ENCODE measurements around the gene YAF2.
A peak's percentile ranks its signal among the peaks of the same experiment; 100 is the strongest.
"Not testable (repeated sequence)": the region's sequence is repeated elsewhere in the genome, so short reads cannot be mapped to it uniquely, and the experiment has no call there.

YAF2 gene

DNA sequence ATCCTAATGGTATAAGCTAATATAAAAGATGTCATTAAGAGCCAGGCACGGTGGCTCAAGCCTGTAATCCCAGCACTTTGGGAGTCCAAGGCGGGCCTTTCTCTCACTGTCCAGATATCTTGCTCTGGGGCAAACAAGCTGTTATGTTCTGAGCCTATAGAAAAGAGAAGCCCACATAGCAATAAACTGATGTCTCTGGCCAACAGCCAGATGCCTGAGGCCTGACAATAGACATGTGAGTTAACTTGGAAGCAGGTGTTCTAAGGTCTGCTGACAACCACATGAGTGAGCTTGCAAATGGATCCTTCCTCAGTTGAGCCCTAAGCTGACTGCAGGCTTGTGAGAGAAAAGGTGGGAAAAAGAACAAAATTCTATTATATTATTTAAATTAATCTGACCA lies 25.0 kb downstream of the YAF2 start:
- no peak for ATAC-seq (replicated peaks; ENCODE audit: extremely low read depth, poor library complexity, severe bottlenecking)
- Mint-ChIP-seq H3K27me3 (no peaks in the 10 kb centered on the region), H3K9me3 (no peaks in the 10 kb centered on the region), H3K4me3 (no peak overlapping the region), H3K27ac (ENCODE audit: low read depth) (no peak overlapping the region), H3K36me3 (ENCODE audit: insufficient read depth) (peaks cover 6% of the 10 kb centered on the region), H3K4me1 (peaks cover 28% of the 10 kb centered on the region)
- DNase-seq (ENCODE audit: low spot score in 2 of 2), result no peak

GRCh38 chr12:42208574-42208973 lies 29.5 kb downstream of the YAF2 start:
- no peaks in the 10 kb centered on the region for H3K27me3 Mint-ChIP-seq
- no peak for ATAC-seq (replicated peaks; ENCODE audit: extremely low read depth, poor library complexity, severe bottlenecking)
- no peak overlapping the region for H3K27ac Mint-ChIP-seq (ENCODE audit: low read depth)
- H3K36me3 Mint-ChIP-seq (ENCODE audit: insufficient read depth), result peaks cover 25% of the 10 kb centered on the region
- no peak overlapping the region for H3K4me3 Mint-ChIP-seq
- DNase-seq (ENCODE audit: low spot score in 2 of 2), result no peak
- H3K4me1 Mint-ChIP-seq, result peaks cover 13% of the 10 kb centered on the region
- H3K9me3 Mint-ChIP-seq, result no peaks in the 10 kb centered on the region

DNA sequence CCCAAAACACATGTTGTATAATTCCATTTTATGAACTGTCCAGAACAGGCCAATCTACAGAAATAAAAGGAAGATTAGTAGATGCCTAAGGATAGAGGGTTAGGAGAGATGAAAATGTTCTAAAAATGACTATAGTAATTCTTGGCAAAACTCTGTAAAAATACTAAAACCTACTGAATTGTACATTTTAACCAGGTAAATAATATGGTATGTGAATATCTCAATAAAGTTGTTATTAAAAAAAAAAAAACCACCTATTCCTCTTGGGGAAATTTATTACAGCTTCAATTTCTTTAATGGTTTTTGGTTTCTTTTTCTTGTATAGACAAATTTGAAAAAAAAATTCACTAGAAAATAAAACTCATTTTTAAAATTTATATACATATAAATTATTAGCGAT lies 33.2 kb downstream of the YAF2 start:
- H3K9me3 Mint-ChIP-seq, result no peaks in the 10 kb centered on the region
- ATAC-seq (replicated peaks; ENCODE audit: extremely low read depth, poor library complexity, severe bottlenecking) (no peak), DNase-seq (ENCODE audit: low spot score in 2 of 2) (no peak)
- H3K4me3 Mint-ChIP-seq, result no peak overlapping the region
- H3K4me1 Mint-ChIP-seq, result peaks cover 19% of the 10 kb centered on the region
- H3K27ac Mint-ChIP-seq (ENCODE audit: low read depth), result no peak overlapping the region
- peaks cover 34% of the 10 kb centered on the region for H3K36me3 Mint-ChIP-seq (ENCODE audit: insufficient read depth)
- H3K27me3 Mint-ChIP-seq, result no peaks in the 10 kb centered on the region

DNA sequence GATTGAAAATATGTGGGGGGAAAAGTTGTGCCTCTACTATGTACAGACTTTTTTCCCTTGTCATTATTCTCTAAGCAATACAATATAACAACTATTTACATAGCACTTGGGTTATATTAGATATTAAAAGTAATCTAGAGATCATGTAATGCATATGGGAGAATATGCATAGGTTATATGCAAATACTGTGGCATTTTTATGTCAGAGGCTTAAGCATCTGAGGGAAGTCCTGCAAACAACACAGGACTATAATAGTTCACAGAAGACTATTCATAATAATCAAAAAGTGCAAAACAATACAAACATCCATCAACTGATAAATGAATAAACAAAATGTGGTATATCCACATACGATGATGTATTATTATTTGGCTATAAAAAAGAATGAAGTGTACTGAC lies 33.7 kb downstream of the YAF2 start:
- Mint-ChIP-seq H3K36me3 (ENCODE audit: insufficient read depth) (peaks cover 34% of the 10 kb centered on the region), H3K4me3 (no peak overlapping the region), H3K27ac (ENCODE audit: low read depth) (no peak overlapping the region), H3K4me1 (peaks cover 19% of the 10 kb centered on the region), H3K27me3 (no peaks in the 10 kb centered on the region), H3K9me3 (no peaks in the 10 kb centered on the region)
- DNase-seq (ENCODE audit: low spot score in 2 of 2) (no peak), ATAC-seq (replicated peaks; ENCODE audit: extremely low read depth, poor library complexity, severe bottlenecking) (no peak)

DNA sequence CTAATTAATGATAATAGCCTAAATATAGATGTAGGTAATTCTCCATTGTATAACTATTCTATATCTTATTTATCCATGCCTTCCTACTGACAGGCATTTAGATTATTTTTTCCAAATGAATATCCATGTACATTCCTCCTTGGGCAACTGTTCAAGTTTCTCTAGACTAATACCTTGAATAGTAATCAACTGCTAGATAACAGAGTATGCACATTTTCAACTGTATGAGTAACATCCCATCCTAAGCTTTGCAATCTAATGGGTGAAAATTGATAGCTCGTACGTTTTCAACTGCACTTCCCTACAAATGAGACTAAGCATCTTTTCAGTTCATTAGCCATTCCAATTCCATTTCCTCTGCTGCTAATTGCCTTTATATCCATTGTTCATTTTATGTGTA lies 37.0 kb downstream of the YAF2 start:
- H3K4me1 Mint-ChIP-seq, result peaks cover 11% of the 10 kb centered on the region
- no peak for DNase-seq (ENCODE audit: low spot score in 2 of 2)
- no peak overlapping the region for H3K27ac Mint-ChIP-seq (ENCODE audit: low read depth)
- no peak overlapping the region for H3K4me3 Mint-ChIP-seq
- no peak for ATAC-seq (replicated peaks; ENCODE audit: extremely low read depth, poor library complexity, severe bottlenecking)
- H3K36me3 Mint-ChIP-seq (ENCODE audit: insufficient read depth), result peaks cover 24% of the 10 kb centered on the region
- H3K9me3 Mint-ChIP-seq, result no peaks in the 10 kb centered on the region
- no peaks in the 10 kb centered on the region for H3K27me3 Mint-ChIP-seq

DNA sequence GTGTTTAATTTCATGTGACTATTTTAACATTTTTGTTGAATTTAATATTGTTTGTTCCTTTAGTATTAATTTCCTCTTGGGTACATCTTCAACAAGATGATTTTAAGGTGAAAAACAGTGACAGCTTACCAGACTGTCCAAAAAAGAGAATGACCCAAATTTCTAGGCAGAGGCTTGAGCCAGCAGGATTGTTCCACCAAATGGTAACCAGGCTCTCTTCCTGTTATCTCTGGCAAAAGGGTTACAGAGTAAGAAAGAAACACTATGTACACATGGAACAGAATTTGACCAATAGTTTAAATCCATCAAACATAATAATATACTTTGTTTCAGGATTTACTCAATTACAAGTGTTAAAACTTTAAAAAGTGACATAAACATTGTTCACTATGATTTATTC lies 39.0 kb downstream of the YAF2 start:
- Mint-ChIP-seq H3K27ac (ENCODE audit: low read depth) (no peak overlapping the region), H3K27me3 (no peaks in the 10 kb centered on the region), H3K36me3 (ENCODE audit: insufficient read depth) (peaks cover 29% of the 10 kb centered on the region), H3K4me1 (peaks cover 19% of the 10 kb centered on the region), H3K9me3 (no peaks in the 10 kb centered on the region), H3K4me3 (no peak overlapping the region)
- no peak for ATAC-seq (replicated peaks; ENCODE audit: extremely low read depth, poor library complexity, severe bottlenecking)
- no peak for DNase-seq (ENCODE audit: low spot score in 2 of 2)

GRCh38 chr12:42196723-42197603 lies 41.1 kb downstream of the YAF2 start:
- Mint-ChIP-seq H3K27ac (ENCODE audit: low read depth) (peak overlapping the region; percentile 75), H3K36me3 (ENCODE audit: insufficient read depth) (peaks cover 23% of the 10 kb centered on the region), H3K9me3 (no peaks in the 10 kb centered on the region), H3K4me1 (peaks cover 15% of the 10 kb centered on the region), H3K27me3 (no peaks in the 10 kb centered on the region), H3K4me3 (no peak overlapping the region)
- DNase-seq (ENCODE audit: low spot score in 2 of 2) (no peak), ATAC-seq (replicated peaks; ENCODE audit: extremely low read depth, poor library complexity, severe bottlenecking) (no peak)

DNA sequence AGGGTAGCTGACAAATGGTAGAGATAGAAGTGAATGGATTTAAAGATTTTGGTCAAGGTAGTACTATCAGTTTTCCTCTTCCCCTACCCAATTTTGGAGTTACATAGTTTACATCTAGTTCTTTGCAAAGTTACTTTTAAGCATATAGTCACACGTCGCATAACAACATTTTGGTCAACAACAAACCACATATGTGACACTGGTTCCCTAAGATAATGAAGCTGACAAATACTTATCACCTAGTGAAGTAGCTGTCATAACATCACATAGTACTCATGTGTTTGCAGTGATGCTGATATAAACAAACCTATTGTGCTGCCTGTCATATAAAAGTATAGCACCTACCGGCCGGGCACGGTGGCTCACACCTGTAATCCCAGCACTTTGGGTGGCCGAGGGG lies 45.4 kb downstream of the YAF2 start:
- DNase-seq (ENCODE audit: low spot score in 2 of 2) (no peak), ATAC-seq (replicated peaks; ENCODE audit: extremely low read depth, poor library complexity, severe bottlenecking) (no peak)
- no peaks in the 10 kb centered on the region for H3K27me3 Mint-ChIP-seq
- no peak overlapping the region for H3K4me3 Mint-ChIP-seq
- peaks cover 28% of the 10 kb centered on the region for H3K4me1 Mint-ChIP-seq
- H3K9me3 Mint-ChIP-seq, result no peaks in the 10 kb centered on the region
- H3K36me3 Mint-ChIP-seq (ENCODE audit: insufficient read depth), result peaks cover 22% of the 10 kb centered on the region
- H3K27ac Mint-ChIP-seq (ENCODE audit: low read depth), result no peak overlapping the region

DNA sequence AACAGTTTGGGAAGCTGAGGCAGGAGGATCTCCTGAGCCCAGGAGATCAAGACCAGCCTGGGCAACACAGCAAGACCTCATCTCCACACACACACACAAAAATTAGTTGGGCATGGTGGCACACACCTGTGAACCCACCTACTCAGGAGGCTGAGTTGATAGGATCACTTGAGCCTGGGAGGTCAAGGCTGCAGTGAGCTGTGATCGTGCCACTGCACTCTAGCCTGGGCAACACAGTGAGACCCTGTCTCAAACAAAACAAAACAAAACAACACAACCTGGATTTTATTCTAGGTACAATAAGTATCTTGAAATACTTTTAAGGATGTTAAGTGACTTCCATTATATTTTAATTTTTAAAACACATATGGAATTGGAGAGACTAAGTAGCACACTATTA lies 45.8 kb downstream of the YAF2 start:
- H3K27ac Mint-ChIP-seq (ENCODE audit: low read depth), result no peak overlapping the region
- peaks cover 25% of the 10 kb centered on the region for H3K4me1 Mint-ChIP-seq
- no peak for DNase-seq (ENCODE audit: low spot score in 2 of 2)
- no peaks in the 10 kb centered on the region for H3K9me3 Mint-ChIP-seq
- H3K27me3 Mint-ChIP-seq, result no peaks in the 10 kb centered on the region
- no peak for ATAC-seq (replicated peaks; ENCODE audit: extremely low read depth, poor library complexity, severe bottlenecking)
- H3K36me3 Mint-ChIP-seq (ENCODE audit: insufficient read depth), result peaks cover 22% of the 10 kb centered on the region
- no peak overlapping the region for H3K4me3 Mint-ChIP-seq

DNA sequence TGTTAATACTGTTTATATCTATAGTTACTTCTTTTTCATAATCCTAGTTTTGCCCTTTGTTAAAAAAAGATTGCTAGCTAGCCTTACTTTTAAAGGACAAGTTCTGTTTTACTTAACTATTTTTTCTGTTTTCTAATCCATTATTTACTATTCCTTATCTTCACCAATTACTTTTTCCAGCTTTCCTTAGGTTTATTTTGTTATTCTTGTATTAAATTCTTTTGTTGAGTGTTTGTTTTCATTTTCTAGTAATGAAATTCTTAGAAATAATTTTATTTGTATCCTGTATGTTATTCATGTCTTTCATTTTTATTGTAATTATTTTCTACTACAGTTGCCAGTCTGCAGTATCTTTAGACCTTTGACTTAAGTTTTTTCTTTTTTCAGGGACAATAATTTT lies 47.7 kb downstream of the YAF2 start:
- Mint-ChIP-seq H3K27ac (ENCODE audit: low read depth) (no peak overlapping the region), H3K9me3 (no peaks in the 10 kb centered on the region), H3K27me3 (no peaks in the 10 kb centered on the region), H3K36me3 (ENCODE audit: insufficient read depth) (peaks cover 16% of the 10 kb centered on the region), H3K4me3 (no peak overlapping the region), H3K4me1 (peaks cover 17% of the 10 kb centered on the region)
- ATAC-seq (replicated peaks; ENCODE audit: extremely low read depth, poor library complexity, severe bottlenecking), result no peak
- no peak for DNase-seq (ENCODE audit: low spot score in 2 of 2)

DNA sequence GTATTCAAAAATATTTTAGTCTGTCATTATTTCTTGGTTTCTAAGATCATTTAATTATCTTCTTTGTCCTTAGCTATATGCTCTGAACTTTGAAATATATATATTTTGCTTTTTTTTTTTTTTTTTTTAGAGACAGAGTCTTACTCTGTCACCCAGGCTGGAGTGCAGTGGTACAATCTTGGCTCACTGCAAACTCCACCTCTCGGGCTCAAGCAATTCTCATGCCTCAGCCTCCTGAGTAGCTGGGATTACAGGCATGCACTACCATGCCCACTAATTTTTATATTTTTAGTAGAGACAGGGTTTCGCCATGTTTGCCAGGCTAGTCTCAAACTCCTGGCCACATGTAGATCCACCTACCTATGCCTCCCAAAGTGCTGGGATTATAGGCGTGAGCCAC lies 49.8 kb downstream of the YAF2 start:
- H3K36me3 Mint-ChIP-seq (ENCODE audit: insufficient read depth); H3K9me3 Mint-ChIP-seq; H3K27me3 Mint-ChIP-seq; DNase-seq (ENCODE audit: low spot score in 2 of 2); ATAC-seq (replicated peaks; ENCODE audit: extremely low read depth, poor library complexity, severe bottlenecking); H3K4me3 Mint-ChIP-seq; H3K27ac Mint-ChIP-seq (ENCODE audit: low read depth): not testable (repeated sequence)
- peaks cover 18% of the 10 kb centered on the region for H3K4me1 Mint-ChIP-seq

- no peak overlapping the region for H3K27ac Mint-ChIP-seq (ENCODE audit: low read depth)
- peaks cover 9% of the 10 kb centered on the region for H3K36me3 Mint-ChIP-seq (ENCODE audit: insufficient read depth)
These were observed 50.2 kb downstream of the YAF2 start for GRCh38 chr12:42187799-42188198.

DNA sequence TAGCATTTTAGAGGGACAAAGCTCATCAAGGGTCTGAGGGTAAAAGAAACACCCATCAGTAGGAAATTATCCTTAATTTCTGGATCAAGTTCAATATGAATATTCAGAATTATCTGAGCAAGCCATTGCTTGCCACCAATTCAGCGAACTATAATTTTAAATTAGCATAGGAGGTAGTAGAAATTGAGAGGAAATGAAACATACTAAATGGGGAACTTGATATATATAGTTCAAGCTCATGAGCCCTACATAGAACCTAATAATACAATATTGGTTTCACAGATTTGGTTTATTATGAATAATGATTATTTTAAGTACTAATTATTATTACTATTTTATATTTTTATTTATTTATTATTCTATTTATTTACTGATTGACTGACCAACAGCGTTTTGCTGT lies 51.3 kb downstream of the YAF2 start:
- Mint-ChIP-seq H3K27me3 (no peaks in the 10 kb centered on the region), H3K9me3 (no peaks in the 10 kb centered on the region), H3K4me3 (no peak overlapping the region), H3K4me1 (peaks cover 30% of the 10 kb centered on the region), H3K36me3 (ENCODE audit: insufficient read depth) (peaks cover 9% of the 10 kb centered on the region), H3K27ac (ENCODE audit: low read depth) (no peak overlapping the region)
- DNase-seq (ENCODE audit: low spot score in 2 of 2) (no peak), ATAC-seq (replicated peaks; ENCODE audit: extremely low read depth, poor library complexity, severe bottlenecking) (no peak)

More at GRCh38 chr12:42187799-42188198, 50.2 kb downstream of the YAF2 start:
- no peaks in the 10 kb centered on the region for H3K27me3 Mint-ChIP-seq
- DNase-seq (ENCODE audit: low spot score in 2 of 2) (no peak), ATAC-seq (replicated peaks; ENCODE audit: extremely low read depth, poor library complexity, severe bottlenecking) (no peak)
- H3K4me3 Mint-ChIP-seq, result no peak overlapping the region
- no peaks in the 10 kb centered on the region for H3K9me3 Mint-ChIP-seq
- H3K4me1 Mint-ChIP-seq, result peaks cover 23% of the 10 kb centered on the region

Data from central memory CD8-positive, alpha-beta T cell (primary cell).